Esophagus squamous epithelium (tissue), 5 donors: Measurements from ENCODE around the gene NUDT16. TPM values are rescaled to one million over a fixed set of nuclear protein-coding genes. Genes with fewer than 3 reads are reported as not detected.

Experiments
- DNase-seq: peaks from one replicate; lab custom pipeline; 2025; lab: John Stamatoyannopoulos, UW
- H3K27ac ChIP-seq, 4 donors: fragments of 200-600 bp; sonication (generic); one replicate each; pipeline ENCODE4 v1.5.1; 2016 to 2019; ENCODE audit warnings: mild to moderate bottlenecking in 1 of 4
- H3K27me3 ChIP-seq, 4 donors: fragments of 200-600 bp; sonication (generic); 1 replicate in 3 of 4; 2 replicates in 1 of 4; pipeline versions ENCODE4 v1.5.1 to v1.6.0; 2017 to 2021; ENCODE audit warnings: antibody characterized with exemption in 1 of 4
- H3K36me3 ChIP-seq, 3 donors: fragments of 200-600 bp; sonication (generic); one replicate each; pipeline ENCODE4 v1.5.1; 2016 to 2019
- H3K4me1 ChIP-seq, 3 donors: fragments of 200-600 bp; sonication (generic); one replicate each; pipeline ENCODE4 v1.5.1; 2017 to 2019
- H3K4me3 ChIP-seq, 4 donors: fragments of 200-600 bp; sonication (generic); 1 replicate in 3 of 4; 2 replicates in 1 of 4; pipeline ENCODE4 v1.5.1; 2016 to 2019; ENCODE audit warnings: mild to moderate bottlenecking in 2 of 4, moderate library complexity in 1 of 4
- H3K9me3 ChIP-seq, 3 donors: fragments of 200-600 bp; sonication (generic); one replicate each; pipeline ENCODE4 v1.5.1; 2016 to 2019
- CTCF ChIP-seq, 6 experiments: fragments of 450-650 bp in 4 of 6; fragments of 200-600 bp in 2 of 6; sonication (generic) in 2 of 6; IDR thresholded peaks; one replicate each; pipeline ENCODE4 v1.5.1; 2016 to 2019; ENCODE audit warnings: antibody characterized with exemption in 6 of 6, mild to moderate bottlenecking in 4 of 6, moderate library complexity in 4 of 6
- POLR2A ChIP-seq, 4 donors: fragments of 450-650 bp; IDR thresholded peaks; one replicate each; pipeline ENCODE4 v1.6.1; 2017; ENCODE audit warnings: antibody characterized with exemption in 4 of 4, mild to moderate bottlenecking in 4 of 4, moderate library complexity in 3 of 4
- WGBS, 2 donors: methylation state at CpG; one replicate each; pipeline ENCODE4 v1.1.5; 2018; 5-methylcytosine and 5-hydroxymethylcytosine counted together
- intact Hi-C: fragments of 100-400 bp; cut with DNase I; formaldehyde crosslinking; loops from one replicate; pipeline ENCODE4 v1.15.0; 2022
- total RNA-seq, 4 donors: library from RNA; depleted of rRNA; stranded (reverse); fragments of >200 nt; gene quantifications; one replicate each; pipeline ENCODE4 v1.1.0, GENCODE V29; 2016
- donor health status: DM: yes; HTN: yes; CAD: no.

NUDT16 gene
- total RNA-seq, 4 donors from 2014 or later = 5.5 to 29.0 (median 7.8) TPM

- Histone ChIP-seq H3K4me3 (no peak overlapping the region), H3K36me3 (no peaks in the 10 kb centered on the region), H3K27ac (no peak overlapping the region), H3K9me3 (no peaks in the 10 kb centered on the region), H3K4me1 (peaks cover 0 to 8% (median 0%) of the 10 kb centered on the region in 3 donors), H3K27me3 (no peaks in the 10 kb centered on the region)
- WGBS, 2 donors = 49 to 58% methylated on average over 6 of the region's 6 CpGs
- no peak for TF ChIP-seq POLR2A (IDR thresholded peaks at IDR 0.05)
- no peak for TF ChIP-seq CTCF (IDR thresholded peaks at IDR 0.05)
- intact Hi-C loops = no loop called here
- no peak for DNase-seq
These were observed 11.5 kb downstream of the NUDT16 start for GRCh38 chr3:131393051-131393450.

GRCh38 chr3:131393868-131394267 lies 12.3 kb downstream of the NUDT16 start:
- 68 to 74% methylated on average over 4 of the region's 4 CpGs for WGBS, 2 donors
- intact Hi-C loops = no loop called here
- no peak for TF ChIP-seq CTCF (IDR thresholded peaks at IDR 0.05)
- TF ChIP-seq POLR2A (IDR thresholded peaks at IDR 0.05) = no peak
- no peak for DNase-seq
- H3K9me3 ChIP-seq = no peaks in the 10 kb centered on the region
- H3K4me3 ChIP-seq = no peak overlapping the region
- H3K36me3 ChIP-seq = no peaks in the 10 kb centered on the region
- no peak overlapping the region for H3K27ac ChIP-seq
- H3K4me1 ChIP-seq = no peaks in the 10 kb centered on the region
- H3K27me3 ChIP-seq = no peaks in the 10 kb centered on the region

GRCh38 chr3:131394400-131394799 lies 12.8 kb downstream of the NUDT16 start:
- no peaks in the 10 kb centered on the region for H3K4me1 ChIP-seq
- intact Hi-C loops = no loop called here
- H3K4me3 ChIP-seq = no peak overlapping the region
- no peak overlapping the region for H3K27ac ChIP-seq
- H3K36me3 ChIP-seq = no peaks in the 10 kb centered on the region
- DNase-seq = no peak
- H3K27me3 ChIP-seq = no peaks in the 10 kb centered on the region
- H3K9me3 ChIP-seq = no peaks in the 10 kb centered on the region
- TF ChIP-seq POLR2A (IDR thresholded peaks at IDR 0.05) (no peak), CTCF (IDR thresholded peaks at IDR 0.05) (no peak)

- Histone ChIP-seq H3K27me3 (no peaks in the 10 kb centered on the region), H3K4me1 (no peaks in the 10 kb centered on the region), H3K27ac (no peak overlapping the region), H3K36me3 (no peaks in the 10 kb centered on the region), H3K9me3 (no peaks in the 10 kb centered on the region), H3K4me3 (no peak overlapping the region)
- TF ChIP-seq CTCF (IDR thresholded peaks at IDR 0.05) (no peak), POLR2A (IDR thresholded peaks at IDR 0.05) (no peak)
- DNase-seq = no peak
- intact Hi-C loops = no loop called here
These were observed 14.6 kb downstream of the NUDT16 start for GRCh38 chr3:131396170-131396569.

GRCh38 chr3:131397889-131398288 lies 16.3 kb downstream of the NUDT16 start:
- no peaks in the 10 kb centered on the region for H3K9me3 ChIP-seq
- no peak overlapping the region for H3K27ac ChIP-seq
- H3K36me3 ChIP-seq = no peaks in the 10 kb centered on the region
- TF ChIP-seq POLR2A (IDR thresholded peaks at IDR 0.05) (no peak), CTCF (IDR thresholded peaks at IDR 0.05) (no peak)
- no peak overlapping the region for H3K4me3 ChIP-seq
- H3K27me3 ChIP-seq = no peaks in the 10 kb centered on the region
- no peak for DNase-seq
- WGBS, 2 donors = 72 to 79% methylated on average over 4 of the region's 4 CpGs
- H3K4me1 ChIP-seq = peaks cover 5 to 9% (median 7%) of the 10 kb centered on the region in 3 donors
- intact Hi-C loops = no loop called here
